Stimulated activated CD8-positive, alpha-beta memory T cell treated with anti-CD3 and anti-CD28 coated beads, Interleukin-2, amount 100 ng/mL, for 48 hours (primary cell): ENCODE measurements around the gene TRIM8.

ENCODE experiments used
- DNase-seq, 2 donors: peaks; one replicate each; pipeline ENCODE4 v3.0.0-alpha.2; 2020; ENCODE audit warnings: low read depth in 2 of 2

The TRIM8 gene, protein sequence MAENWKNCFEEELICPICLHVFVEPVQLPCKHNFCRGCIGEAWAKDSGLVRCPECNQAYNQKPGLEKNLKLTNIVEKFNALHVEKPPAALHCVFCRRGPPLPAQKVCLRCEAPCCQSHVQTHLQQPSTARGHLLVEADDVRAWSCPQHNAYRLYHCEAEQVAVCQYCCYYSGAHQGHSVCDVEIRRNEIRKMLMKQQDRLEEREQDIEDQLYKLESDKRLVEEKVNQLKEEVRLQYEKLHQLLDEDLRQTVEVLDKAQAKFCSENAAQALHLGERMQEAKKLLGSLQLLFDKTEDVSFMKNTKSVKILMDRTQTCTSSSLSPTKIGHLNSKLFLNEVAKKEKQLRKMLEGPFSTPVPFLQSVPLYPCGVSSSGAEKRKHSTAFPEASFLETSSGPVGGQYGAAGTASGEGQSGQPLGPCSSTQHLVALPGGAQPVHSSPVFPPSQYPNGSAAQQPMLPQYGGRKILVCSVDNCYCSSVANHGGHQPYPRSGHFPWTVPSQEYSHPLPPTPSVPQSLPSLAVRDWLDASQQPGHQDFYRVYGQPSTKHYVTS

DNA sequence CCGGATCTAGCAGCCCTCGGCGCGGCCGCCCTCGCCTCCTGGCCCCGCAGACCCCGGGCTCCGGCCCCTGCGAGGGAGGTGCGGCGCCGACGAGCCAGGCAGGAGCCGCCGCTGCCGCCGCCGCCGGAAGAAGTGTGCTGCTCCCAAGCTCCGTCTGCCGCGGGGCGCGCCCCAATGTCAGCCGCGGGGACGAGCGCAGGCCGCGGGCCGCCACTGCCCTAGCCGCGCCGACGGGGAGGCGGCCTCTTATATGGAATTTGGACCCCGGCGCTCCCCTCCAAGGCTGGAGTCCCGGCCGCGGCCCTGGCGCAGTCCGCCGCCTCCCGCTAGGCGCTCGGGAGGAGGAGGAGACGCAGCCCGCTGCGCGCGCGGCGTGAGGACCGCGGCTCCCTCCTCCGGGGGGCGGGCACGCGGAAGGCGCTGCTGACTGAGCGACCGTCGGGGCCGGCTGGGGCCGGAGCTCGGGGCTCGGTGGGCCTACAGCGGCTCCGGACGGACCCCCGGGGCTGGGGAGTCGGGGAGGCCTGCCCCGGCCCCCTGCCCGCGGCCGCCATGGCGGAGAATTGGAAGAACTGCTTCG is at the start of gene TRIM8:
TSS of gene TRIM8 (plus strand) at position 414 of the 580 bp plus-strand sequence. CDS start at position 553, 139 bp downstream.
- peak in 1 of 2 donors; percentile 35 for DNase-seq

- DNase-seq = no peak
Measured at GRCh38 chr10:102595293-102595692, 49.0 kb upstream of the TRIM8 start.

GRCh38 chr10:102595897-102596296 is 48.4 kb upstream of the TRIM8 start:
- DNase-seq = no peak

- no peak for DNase-seq
Measured at GRCh38 chr10:102596506-102596971, 47.7 kb upstream of the TRIM8 start.

DNA sequence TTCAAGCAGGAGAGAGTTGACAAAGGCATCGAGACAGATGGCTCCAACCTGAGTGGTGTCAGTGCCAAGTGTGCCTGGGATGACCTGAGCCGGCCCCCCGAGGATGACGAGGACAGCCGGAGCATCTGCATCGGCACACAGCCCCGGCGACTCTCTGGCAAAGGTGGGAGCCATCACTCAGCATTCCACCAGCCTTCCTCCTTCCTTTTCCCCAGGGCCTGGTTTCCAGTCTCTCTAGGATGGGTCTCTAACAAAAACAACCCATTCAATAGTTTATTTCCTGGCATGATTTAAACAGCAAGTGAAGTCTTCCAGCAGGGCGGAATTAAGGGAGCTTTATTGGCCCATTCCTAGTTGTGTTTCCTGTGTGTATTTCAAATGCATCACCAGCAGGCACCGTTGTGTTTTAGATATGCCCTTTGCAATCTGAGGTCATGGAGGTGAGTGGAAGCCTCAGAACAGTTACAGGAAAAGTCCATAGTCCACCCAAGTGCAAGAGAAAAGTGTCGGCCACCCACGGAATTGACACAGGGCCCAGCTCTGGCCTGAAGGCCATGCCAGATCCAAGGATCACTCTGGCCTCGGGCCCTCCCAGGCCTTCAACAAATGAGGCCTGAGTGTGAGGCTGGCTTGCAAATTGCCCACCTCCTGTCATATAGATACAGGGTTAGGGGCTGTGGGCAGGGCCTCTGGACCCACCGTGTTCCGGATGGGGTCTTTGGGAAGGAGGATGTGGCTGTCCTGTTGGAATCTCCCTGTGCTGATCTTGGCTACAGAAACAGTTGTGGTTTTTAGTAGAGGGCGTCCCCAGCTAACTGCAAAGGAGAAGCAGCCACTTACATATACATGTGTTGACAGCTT is 46.9 kb upstream of the TRIM8 start:
- DNase-seq = no peak

DNA sequence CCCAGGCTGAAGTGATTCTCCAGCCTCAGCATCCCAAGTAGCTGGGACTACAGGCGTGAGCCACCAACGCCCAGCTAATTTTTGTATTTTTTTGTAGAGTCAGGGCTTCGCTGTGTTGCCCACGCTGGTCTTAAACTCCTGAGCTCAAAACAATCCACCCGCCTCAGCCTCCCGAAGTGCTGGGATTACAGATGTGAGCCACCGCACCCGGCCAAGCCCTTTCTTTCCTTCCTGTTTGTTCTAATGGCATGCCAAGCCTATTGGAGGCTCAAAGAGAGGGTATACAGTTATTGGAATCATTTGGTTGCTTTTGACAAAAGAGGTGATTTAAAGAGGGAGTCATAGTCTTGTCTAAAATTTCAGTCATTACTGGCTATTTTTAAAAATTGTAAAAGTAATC is 46.0 kb upstream of the TRIM8 start:
- DNase-seq = no peak

DNA sequence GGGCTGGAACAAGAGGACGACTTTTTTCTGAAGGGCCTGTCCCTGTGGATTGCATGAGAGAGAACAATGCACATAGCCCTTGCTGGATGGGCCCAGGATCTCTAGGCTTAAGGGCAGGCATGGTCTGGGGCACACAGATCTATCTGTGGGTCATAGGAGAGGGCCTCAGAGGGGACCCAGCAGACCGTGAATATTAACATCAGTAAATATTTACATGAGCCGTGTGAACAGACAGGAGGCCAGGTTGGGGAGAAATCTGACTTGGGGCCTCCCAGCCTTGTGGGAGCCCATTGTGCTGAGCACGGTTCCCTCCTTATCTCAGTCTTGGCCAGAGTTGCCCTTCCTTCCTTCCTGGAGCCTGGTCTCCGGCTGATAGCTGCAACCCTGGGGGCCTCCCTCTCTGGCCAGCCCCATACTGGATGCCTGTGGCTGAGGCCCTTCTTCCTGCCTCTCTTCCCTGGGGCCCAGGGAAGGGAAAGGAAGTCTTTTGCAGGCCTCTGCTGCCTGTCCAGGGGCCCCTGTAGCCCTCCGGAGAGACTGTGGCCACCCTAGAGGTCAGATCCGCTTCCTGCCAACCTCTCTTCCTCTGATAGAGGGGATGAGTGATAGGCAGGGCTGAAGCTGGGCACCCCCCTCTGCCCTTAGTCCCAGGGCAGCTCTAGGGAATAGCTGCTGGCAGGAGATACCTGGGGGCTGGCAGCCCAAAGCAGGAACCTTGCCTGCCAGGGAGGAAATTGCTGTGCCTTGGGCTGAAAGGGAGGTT is 44.5 kb upstream of the TRIM8 start:
- no peak for DNase-seq

- no peak for DNase-seq
Measured at GRCh38 chr10:102600816-102601215, 43.5 kb upstream of the TRIM8 start.

GRCh38 chr10:102601639-102602038 is 42.6 kb upstream of the TRIM8 start:
- no peak for DNase-seq

DNA sequence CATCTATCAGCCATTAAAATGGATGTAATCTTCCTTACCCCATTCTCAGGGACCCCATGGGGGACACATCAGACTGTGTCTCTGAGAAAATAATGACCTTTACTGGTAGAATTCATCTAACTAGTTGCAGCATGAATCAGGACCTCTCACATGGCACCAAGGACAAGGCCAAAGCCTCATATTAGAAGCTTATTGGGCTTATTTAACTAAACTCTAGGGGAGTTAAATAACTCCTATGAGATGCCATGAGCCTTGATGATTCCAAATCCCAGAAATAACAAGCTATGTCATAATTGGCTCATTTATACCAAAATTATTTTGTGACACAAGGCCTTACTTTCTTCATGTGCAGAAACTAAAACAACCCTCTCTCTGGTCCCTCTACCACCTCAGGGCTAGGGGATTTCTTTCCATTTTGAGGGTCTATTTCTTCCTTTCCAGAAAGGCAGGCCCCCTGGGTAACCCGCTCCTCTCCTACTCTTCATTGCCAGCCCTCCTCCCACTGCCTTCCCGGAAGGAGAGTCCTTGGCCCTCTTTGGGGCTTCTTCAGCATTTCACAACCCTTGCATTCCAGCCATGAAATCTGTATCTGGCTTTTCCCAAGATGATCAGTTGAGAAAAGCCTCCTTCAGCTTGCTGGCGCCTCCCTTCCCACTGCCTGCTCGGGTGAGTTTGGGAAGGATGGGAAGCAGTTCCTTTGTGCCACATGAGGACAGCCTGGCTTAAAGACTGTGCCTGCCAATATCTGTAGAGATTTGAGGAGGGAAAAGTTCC is 41.8 kb upstream of the TRIM8 start:
- no peak for DNase-seq

GRCh38 chr10:102603946-102604345 is 40.3 kb upstream of the TRIM8 start:
- DNase-seq = no peak

GRCh38 chr10:102604439-102604841 is 39.8 kb upstream of the TRIM8 start:
- no peak for DNase-seq

DNA sequence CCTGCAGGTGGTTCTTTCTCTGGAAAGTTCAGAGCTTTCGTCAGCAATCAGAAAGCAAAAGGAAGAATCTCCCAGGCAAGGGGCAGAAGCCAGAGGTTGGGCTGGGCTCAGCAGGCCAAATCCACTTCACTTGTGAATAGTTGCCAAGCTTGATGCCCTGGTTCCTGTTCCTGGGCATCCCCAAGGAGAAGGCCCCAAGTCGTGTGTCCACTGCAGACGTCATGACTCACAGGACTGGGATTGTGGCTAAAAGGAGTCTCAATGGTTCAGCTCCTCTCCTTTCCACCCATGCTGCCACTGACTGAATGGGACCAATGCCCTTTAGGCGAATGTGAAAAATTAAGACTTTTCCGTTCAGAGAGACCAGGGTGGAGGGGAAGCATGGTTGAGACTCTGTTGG is 38.6 kb upstream of the TRIM8 start:
- DNase-seq = no peak

DNA sequence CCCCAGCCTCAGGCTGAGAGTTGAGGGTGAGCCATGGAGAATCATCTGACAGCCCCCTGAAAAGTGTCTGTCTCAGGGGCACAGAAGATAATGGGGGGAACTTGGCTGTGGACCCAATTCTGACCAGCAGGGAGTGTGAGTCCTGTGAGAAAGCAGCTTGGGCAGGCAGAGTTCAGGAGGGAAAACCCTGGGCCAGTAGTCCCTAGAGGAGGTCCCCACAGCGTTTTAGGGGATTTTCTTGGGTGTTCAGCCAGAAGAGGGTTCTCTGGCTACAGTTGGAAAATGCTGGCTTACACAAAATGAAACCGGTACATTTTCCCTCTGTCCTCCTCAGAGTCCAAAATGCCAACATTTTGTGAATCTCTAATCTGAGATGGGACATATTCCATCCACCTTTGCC is 35.8 kb upstream of the TRIM8 start:
- DNase-seq = no peak

- DNase-seq = no peak
Measured at GRCh38 chr10:102610441-102610887, 33.8 kb upstream of the TRIM8 start.

GRCh38 chr10:102611514-102612087 is 32.7 kb upstream of the TRIM8 start:
- DNase-seq = no peak

DNA sequence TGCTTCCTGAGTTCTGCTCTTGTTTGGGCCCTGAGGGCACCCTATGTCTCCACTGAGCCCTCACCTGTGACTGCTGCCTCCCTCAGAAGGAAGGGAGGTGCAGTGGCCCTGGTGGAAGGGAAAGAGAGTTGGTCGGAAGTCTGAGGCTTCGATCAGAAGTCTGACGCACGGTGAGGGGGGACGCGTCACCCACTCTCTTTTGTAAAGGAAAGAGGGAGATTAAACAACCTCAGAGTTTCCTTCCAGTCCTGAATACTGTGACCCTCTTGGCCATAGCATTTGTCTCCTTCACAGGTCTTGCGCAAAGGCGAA is 31.4 kb upstream of the TRIM8 start:
- DNase-seq = peak; percentile 34 to 40

DNA sequence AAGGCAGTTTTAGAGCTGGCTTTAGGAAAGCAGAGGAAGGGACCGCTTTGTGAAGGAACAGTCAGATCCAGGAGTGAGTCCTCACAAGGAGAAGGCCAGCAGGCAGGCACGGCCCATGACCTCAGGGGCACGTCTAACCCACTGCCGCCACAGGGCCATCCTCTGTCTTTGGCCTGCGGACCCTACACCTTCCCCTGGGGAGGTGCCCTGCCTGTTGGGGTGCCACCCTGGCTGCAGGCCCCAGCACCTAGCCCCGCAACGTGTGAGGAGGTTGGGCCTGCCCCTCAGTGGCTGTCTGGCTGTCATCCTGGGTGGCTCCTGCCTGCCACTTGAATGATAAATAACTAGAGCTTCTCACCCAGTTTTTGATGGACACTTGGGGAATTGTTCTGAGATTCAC is 31.0 kb upstream of the TRIM8 start:
- DNase-seq = no peak

DNA sequence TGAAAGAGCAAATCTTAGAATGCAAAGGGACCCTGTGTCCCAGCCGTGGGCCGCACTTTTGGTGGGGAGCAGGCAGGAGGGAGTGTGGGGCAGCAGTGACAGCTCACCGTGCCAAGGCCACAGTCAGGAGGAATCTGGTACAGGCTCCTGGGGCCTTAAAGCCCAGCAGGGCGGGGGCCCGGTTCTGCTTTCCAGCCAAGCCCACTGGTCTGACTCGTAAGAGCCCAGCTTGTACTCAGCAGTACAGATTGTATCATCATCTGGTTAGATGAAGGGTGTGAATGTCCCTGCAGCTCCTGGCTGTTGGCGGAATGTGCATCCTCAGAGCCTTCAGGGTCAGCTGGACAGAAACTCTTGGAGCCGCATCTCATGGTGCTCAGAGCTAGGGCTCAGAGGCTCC is 30.5 kb upstream of the TRIM8 start:
- no peak for DNase-seq

- no peak for DNase-seq
Measured at GRCh38 chr10:102614888-102615287, 29.4 kb upstream of the TRIM8 start.
